ENCODE data around the gene PLVAP. TPM values are rescaled to one million over a fixed set of nuclear protein-coding genes. Genes with fewer than 3 reads are reported as not detected.

Gene PLVAP
- total RNA-seq, 1 donor from 2014 or later = 36.9 TPM

DNA sequence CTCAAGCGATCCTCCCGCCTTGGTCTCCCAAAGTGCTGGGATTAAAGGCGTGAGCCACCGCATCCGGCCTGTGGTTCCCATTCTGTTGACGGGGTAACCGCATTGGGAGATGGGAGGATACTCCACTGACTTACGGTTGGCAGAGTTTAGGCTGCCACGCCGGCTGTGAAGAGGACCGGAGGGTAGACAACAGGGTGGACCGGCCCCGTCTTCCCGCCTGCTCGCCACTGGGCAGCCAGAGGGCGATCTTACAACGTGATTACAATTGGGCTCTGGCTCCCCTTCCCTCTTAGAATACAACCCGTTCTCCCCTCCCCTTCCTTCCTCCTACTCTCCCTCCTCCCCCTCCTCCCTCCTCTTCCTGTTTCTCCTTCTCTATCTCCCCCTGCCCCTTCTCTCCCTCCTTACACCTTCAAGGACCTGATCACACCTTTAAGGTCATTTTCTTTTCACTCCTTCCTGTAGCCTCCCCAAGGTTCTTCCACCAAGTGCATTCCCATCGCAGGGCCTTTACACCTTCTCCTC, 17.8 kb upstream of the PLVAP start:
- H3K4me1 ChIP-seq = peaks cover 33% of the 10 kb centered on the region
- H3K4me3 ChIP-seq = no peak overlapping the region
- TF ChIP-seq, protein P1, sequence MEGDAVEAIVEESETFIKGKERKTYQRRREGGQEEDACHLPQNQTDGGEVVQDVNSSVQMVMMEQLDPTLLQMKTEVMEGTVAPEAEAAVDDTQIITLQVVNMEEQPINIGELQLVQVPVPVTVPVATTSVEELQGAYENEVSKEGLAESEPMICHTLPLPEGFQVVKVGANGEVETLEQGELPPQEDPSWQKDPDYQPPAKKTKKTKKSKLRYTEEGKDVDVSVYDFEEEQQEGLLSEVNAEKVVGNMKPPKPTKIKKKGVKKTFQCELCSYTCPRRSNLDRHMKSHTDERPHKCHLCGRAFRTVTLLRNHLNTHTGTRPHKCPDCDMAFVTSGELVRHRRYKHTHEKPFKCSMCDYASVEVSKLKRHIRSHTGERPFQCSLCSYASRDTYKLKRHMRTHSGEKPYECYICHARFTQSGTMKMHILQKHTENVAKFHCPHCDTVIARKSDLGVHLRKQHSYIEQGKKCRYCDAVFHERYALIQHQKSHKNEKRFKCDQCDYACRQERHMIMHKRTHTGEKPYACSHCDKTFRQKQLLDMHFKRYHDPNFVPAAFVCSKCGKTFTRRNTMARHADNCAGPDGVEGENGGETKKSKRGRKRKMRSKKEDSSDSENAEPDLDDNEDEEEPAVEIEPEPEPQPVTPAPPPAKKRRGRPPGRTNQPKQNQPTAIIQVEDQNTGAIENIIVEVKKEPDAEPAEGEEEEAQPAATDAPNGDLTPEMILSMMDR (IDR thresholded peaks at IDR 0.05; ENCODE audit: borderline replicate concordance) = peak; percentile 75
- DNase-seq = peak; percentile 68
- H3K9me3 ChIP-seq (replicated peaks) = no peaks in the 10 kb centered on the region
- peak overlapping the region; percentile 18 for H3K27ac ChIP-seq (replicated peaks)
- H3K36me3 ChIP-seq = no peaks in the 10 kb centered on the region
- intact Hi-C loops (cut with micrococcal nuclease) = no loop called here
- peaks cover 48% of the 10 kb centered on the region for H3K27me3 ChIP-seq (ENCODE audit: low read depth)

GRCh38 chr19:17393914-17394313, 16.8 kb upstream of the PLVAP start, which contains the start of gene CCDC194:
TSS of gene CCDC194 (minus strand) at chr19:17394196. CDS start at chr19:17394158, 38 bp downstream.
- Histone ChIP-seq H3K27ac (replicated peaks) (peak within 1 kb of the TSS; percentile 18), H3K4me1 (peaks cover 33% of the 10 kb centered on the region)
- no peak for DNase-seq

DNA sequence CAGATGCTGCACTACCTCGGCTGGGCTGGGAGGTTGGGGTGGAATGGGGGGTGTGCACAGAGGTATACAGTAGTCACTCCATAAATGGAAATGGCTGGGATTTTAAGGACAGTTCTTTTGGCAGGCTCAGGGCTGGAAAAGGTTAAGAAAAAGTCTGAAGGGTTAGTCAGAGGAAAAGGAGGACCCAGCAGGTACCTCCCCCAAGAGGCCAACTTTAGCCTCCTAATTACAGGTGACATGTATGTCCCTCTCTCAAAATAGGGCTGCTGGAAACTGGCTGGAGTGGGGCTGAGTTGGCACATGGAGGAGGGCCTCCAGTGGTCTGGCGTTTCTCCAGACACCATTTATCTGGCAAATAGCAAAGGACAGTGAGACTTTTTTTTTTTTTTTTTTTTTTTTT, 15.9 kb upstream of the PLVAP start:
- DNase-seq = no peak
- no peaks in the 10 kb centered on the region for H3K36me3 ChIP-seq
- intact Hi-C loops (cut with micrococcal nuclease) = no loop called here
- H3K9me3 ChIP-seq (replicated peaks) = peaks cover 12% of the 10 kb centered on the region
- peaks cover 48% of the 10 kb centered on the region for H3K27me3 ChIP-seq (ENCODE audit: low read depth)
- peaks cover 33% of the 10 kb centered on the region for H3K4me1 ChIP-seq
- H3K27ac ChIP-seq (replicated peaks) = no peak overlapping the region
- TF ChIP-seq, protein P1 (IDR thresholded peaks at IDR 0.05; ENCODE audit: borderline replicate concordance) = no peak
- no peak overlapping the region for H3K4me3 ChIP-seq

More at GRCh38 chr19:17393914-17394313, 16.8 kb upstream of the PLVAP start, which contains the start of gene CCDC194:
- peaks cover 8% of the 10 kb centered on the region for H3K9me3 ChIP-seq (replicated peaks)
- peak within 1 kb of the TSS; percentile 11 for H3K4me3 ChIP-seq
- TF ChIP-seq, protein P1 (IDR thresholded peaks at IDR 0.05; ENCODE audit: borderline replicate concordance) = no peak
- intact Hi-C loops (cut with micrococcal nuclease) = no loop called here
- no peaks in the 10 kb centered on the region for H3K36me3 ChIP-seq
- H3K27me3 ChIP-seq (ENCODE audit: low read depth) = peaks cover 48% of the 10 kb centered on the region

DNA sequence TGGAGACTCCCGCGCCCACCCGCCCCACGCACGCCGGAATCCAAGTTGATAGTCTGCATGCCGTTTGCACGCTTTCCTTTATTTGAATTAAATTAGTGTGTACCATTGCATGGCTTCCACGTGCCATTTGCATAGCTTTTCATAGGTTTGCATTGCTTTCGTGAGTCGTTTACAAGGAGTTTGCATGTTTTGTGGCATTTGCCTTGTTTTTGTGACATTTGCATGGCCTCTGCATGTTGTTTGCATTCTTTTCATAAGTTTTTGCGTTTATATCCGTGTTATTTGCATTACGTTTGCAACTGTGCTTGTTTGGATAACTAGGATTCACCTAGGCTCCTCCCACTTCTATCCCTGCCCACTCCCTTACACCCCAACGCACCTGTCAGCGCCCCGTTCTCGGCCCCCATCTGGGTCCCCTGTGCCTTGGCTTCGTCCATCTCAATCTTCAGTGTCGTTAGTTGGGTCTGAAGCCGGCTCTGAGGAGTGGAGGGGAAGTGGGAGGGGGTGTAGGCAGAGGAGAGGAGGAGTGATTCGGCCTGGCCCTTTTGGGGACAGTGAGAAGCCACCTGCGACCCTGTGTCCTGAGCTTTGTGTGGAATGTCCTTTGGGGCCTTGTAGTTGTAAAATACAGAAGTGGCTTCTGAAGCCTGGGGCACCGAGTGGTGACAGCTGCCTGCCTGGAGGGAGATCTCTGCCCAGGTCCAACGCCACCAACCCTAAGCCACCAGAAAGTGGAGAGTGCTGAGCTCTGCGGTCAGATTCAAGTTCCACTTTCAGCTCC, 14.4 kb upstream of the PLVAP start:
- DNase-seq = no peak
- Histone ChIP-seq H3K9me3 (replicated peaks) (peaks cover 12% of the 10 kb centered on the region), H3K4me3 (peak overlapping the region; percentile 64), H3K27me3 (ENCODE audit: low read depth) (peaks cover 48% of the 10 kb centered on the region), H3K36me3 (no peaks in the 10 kb centered on the region), H3K27ac (replicated peaks) (no peak overlapping the region), H3K4me1 (peaks cover 33% of the 10 kb centered on the region)
- intact Hi-C loops (cut with micrococcal nuclease) = no loop called here
- TF ChIP-seq, protein P1 (IDR thresholded peaks at IDR 0.05; ENCODE audit: borderline replicate concordance) = peak; percentile 37

GRCh38 chr19:17390665-17391370, 13.7 kb upstream of the PLVAP start:
- intact Hi-C loops (cut with micrococcal nuclease) = no loop called here
- Histone ChIP-seq H3K4me1 (peaks cover 35% of the 10 kb centered on the region), H3K27me3 (ENCODE audit: low read depth) (peaks cover 48% of the 10 kb centered on the region), H3K4me3 (peak overlapping the region; percentile 64), H3K27ac (replicated peaks) (peak overlapping the region; percentile 30), H3K36me3 (no peaks in the 10 kb centered on the region), H3K9me3 (replicated peaks) (peaks cover 12% of the 10 kb centered on the region)
- peak; percentile 89 for DNase-seq
- TF ChIP-seq, protein P1 (IDR thresholded peaks at IDR 0.05; ENCODE audit: borderline replicate concordance) = peak; percentile 79
